ENCODE data around the gene FRMD8. TPM values are rescaled to one million over a fixed set of nuclear protein-coding genes. Genes with fewer than 3 reads are reported as not detected.

The FRMD8 gene
- total and polyA plus RNA-seq, 4 donors: 2.8 to 22.8 (median 15.0) TPM

GRCh38 chr11:65454696-65455456 is 68.4 kb downstream of the FRMD8 start:
- peak; percentile 94 for DNase-seq (ENCODE audit: low spot score)
- H3K9ac ChIP-seq (ENCODE audit: low read depth in 1 of 2, low read length in 2 of 2): peak overlapping the region in 1 of 2 donors; percentile 63
- H3K27me3 ChIP-seq (ENCODE audit: control insufficient read depth in 4 of 4, insufficient read depth in 4 of 4, low read length in 3 of 4): no peaks in the 10 kb centered on the region
- H3K4me3 ChIP-seq (ENCODE audit: low read depth in 1 of 3, low read length in 3 of 3): peak overlapping the region; percentile 43 to 55 (median 47)
- no peaks in the 10 kb centered on the region for H3K36me3 ChIP-seq (ENCODE audit: control insufficient read depth in 4 of 4, insufficient read depth in 3 of 4, low read depth in 1 of 4, low read length in 3 of 4)
- H3K27ac ChIP-seq (ENCODE audit: low read depth in 1 of 2, low read length in 2 of 2): peak overlapping the region; percentile 65 to 77
- TF ChIP-seq RAD21 (IDR thresholded peaks at IDR 0.05) (peak in 1 of 2 donors; percentile 18), FOXA2 (IDR thresholded peaks at IDR 0.05) (no peak), ZBTB33 (IDR thresholded peaks at IDR 0.05) (no peak), REST (IDR thresholded peaks at IDR 0.05) (no peak), NR2F2 (IDR thresholded peaks at IDR 0.05) (no peak), GABPA (IDR thresholded peaks at IDR 0.05 in 1 of 2, conservative IDR thresholded peaks at IDR 0.05 in 1 of 2) (no peak), YY1 (IDR thresholded peaks at IDR 0.05) (no peak), HNF4A (conservative IDR thresholded peaks at IDR 0.05) (no peak), TAF1 (conservative IDR thresholded peaks at IDR 0.05) (no peak), EGR1 (IDR thresholded peaks at IDR 0.05; ENCODE audit: low read depth in 2 of 2) (no peak), HNF4G (IDR thresholded peaks at IDR 0.05) (no peak), RXRA (IDR thresholded peaks at IDR 0.05) (peak in 1 of 2 donors; percentile 25), ATF3 (IDR thresholded peaks at IDR 0.05) (no peak), CTCF (IDR thresholded peaks at IDR 0.05; ENCODE audit: low read depth, low read length, missing input control) (no peak), MAX (IDR thresholded peaks at IDR 0.05) (no peak), FOXA1 (IDR thresholded peaks at IDR 0.05) (no peak), SP1 (IDR thresholded peaks at IDR 0.05) (peak; percentile 7), JUND (IDR thresholded peaks at IDR 0.05) (no peak)
- H3K4me1 ChIP-seq (ENCODE audit: control insufficient read depth in 4 of 4, insufficient read depth in 4 of 4, low read length in 3 of 4): peaks cover 0 to 10% (median 4%) of the 10 kb centered on the region in 4 donors
- WGBS: 8% methylated on average over 47 of the region's 47 CpGs
- no peaks in the 10 kb centered on the region for H3K9me3 ChIP-seq (ENCODE audit: control insufficient read depth in 4 of 4, low read length in 3 of 4)
